NCI-H1930 (cell line): ENCODE measurements around the gene GABRA4.
A peak's percentile ranks its signal among the peaks of the same experiment; 100 is the strongest.

Experiments
- DNase-seq, 2 experiments: peaks; one replicate each; lab custom pipeline; 2025; lab: John Stamatoyannopoulos, UW

Gene GABRA4

GRCh38 chr4:46979283-46979682 is 14.1 kb downstream of the GABRA4 start:
- no peak for DNase-seq

GRCh38 chr4:46977245-46977644 is 16.1 kb downstream of the GABRA4 start:
- DNase-seq = no peak

DNA sequence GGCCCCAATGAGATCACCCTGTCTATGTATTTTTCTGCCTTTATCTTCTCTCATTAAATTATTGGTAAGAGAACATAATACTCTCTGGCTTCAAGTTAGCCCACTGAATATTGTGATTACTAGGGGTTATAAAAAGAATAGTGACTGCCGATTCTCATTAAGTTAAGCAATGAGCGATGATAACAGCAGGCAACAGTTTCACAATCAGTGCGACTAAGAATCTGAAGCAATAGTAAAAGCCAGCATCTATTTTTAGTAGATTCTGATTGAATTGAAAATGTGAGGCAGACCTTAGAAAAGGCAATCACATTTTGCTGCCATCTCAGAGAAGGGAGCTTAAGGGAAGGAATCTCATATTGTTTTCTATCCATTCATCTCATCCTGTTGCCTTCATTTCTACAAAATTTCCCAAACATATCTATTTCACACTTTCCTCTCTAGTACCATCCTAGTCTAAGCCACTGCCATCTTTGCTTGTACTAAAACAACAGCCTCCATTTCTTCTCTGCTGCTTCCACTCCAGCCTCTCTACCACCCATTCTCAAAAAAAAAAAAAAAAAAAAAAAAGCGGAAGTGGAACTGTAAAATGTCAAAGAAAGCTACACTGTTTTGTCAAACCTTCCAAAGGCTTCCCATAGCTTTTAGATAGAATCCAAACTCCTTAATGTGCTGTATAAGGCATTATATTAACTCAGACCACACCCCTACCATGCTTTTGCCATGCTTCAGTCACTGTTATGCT is 17.4 kb downstream of the GABRA4 start:
- no peak for DNase-seq

DNA sequence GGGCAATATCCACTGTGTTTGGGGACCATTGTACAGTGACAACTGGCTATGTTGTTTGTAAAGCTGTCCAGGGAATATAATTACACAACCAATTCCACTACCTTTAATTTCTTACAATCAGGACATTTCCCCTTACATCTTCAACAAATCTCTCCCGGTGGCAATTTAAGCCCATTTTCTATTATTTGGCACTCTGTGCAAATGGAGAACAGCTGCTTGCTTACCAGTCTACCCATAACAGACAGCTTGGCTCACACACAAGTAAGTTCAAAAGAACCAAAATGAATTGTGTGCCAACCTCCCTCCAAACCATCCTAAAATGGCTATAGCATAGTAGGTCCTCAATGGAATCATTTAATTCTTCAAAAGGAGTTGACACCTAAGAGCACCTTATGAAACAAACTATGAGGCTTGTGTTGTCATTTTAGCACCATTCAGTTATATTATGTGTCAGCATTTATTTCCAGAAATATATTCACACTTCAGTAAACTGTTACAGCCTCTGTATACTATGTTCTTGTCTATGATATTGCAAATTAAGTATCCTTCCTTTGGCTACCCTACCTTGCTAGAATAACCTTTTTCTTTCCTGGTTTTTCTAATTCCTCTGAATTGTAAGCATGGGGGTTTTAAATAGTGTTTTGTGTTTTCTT is 18.4 kb downstream of the GABRA4 start:
- DNase-seq = peak in 1 of 2 experiments; percentile 0

GRCh38 chr4:46968847-46969246 is 24.5 kb downstream of the GABRA4 start:
- no peak for DNase-seq

DNA sequence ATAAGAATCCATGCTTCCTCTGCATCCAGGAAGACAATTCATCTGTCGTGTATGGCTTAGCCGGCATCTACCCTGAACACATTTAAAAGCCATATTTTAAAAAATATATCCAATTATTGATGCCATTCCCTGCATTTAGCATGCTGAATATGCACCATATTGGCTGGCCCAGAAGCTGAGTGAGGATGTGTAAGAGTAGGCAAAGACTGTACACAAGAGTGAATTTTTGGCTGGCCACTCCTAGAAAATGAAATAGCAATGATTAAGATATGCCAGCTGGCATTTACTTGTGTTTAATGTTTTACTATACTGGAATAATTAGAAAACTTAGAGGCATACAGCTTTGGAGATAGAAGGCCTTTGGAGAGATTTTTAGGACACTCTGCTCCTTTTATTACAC is 25.8 kb downstream of the GABRA4 start:
- no peak for DNase-seq

DNA sequence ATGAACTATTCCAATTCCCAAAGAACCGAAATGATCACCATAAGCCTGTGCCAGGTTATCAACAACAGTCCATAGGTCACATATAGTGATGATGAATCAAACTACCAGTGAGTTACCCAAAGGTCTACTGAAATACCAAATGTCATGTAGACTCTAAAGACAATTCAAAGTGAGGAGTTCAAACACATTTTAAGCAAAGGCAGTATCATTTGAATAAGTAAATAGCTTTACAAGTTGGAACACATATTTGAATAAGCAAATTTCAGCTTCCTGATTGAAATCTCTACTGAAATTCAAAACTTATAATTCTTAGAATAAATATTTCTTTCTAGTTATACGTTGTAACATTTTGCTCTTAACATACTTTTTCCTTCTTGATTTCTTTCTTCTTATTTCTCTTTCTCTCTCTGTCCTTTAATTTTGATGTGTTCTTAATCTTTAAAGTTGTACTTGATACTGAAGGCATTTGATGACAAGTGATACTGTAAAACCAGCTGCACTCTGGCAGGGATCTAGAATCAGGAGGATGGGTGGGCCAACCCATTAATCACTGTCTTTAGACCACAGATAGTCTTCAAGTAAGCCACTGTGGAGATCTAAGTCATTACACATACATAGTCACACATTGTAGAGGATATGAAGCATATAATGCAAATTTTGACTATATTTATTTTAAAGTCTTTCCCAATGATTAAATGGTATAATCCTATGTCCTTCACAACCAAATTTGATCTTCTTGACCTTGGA is 34.5 kb downstream of the GABRA4 start:
- no peak for DNase-seq

DNA sequence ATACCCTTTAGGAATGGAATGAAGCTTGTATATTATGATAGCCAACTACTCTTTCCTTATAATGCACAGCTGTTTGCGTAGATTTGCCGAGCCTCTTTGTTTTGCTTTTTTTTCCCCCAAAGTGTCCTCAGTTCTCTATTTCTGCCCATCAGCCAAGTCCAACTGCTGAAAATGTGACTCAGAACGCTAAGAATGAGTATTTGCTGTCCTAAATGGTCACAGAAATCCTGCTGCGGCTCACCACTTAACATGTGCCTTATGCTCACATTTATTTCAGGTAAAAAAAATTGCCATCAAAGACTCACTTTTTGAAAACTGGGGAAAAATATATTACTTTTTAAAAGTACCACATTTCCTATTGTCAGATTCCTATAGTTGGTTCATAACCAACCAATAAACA is 36.9 kb downstream of the GABRA4 start:
- DNase-seq = no peak

DNA sequence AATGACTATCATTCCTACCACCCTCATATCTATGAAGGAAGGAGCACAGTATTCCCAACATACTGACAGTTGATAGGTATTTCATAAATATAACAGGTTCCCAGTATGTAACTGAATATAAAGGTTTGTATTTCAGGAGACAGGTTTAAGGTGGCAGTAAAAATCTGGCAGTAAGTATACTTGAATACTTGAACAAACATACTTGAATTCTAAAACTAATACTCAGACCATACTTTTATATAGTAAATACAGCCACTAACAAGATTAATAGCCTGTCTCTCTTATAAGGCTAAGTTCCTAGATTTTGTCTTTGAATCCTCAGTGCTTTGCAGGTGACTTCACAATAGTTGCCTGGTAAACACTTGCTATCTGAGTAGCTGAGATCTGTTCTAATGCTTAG is 37.8 kb downstream of the GABRA4 start:
- no peak for DNase-seq

DNA sequence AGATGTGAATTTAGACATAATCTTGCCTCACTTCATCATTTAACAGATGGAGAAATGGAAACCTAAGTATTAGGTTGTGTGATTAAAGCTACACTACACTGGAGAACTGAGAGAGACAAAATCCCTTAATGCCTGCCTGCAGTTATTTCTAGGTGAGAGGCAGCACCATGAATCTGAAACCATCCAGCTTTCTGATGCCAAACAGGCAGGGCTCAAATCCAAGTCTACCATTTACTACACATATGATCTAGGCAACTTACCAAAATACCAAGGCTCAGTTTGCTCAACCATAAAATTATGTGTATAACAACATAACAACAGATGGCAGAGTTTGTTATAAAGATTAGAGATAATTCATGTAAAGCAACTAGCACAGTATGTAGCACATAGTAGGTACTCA is 38.7 kb downstream of the GABRA4 start:
- DNase-seq = no peak

DNA sequence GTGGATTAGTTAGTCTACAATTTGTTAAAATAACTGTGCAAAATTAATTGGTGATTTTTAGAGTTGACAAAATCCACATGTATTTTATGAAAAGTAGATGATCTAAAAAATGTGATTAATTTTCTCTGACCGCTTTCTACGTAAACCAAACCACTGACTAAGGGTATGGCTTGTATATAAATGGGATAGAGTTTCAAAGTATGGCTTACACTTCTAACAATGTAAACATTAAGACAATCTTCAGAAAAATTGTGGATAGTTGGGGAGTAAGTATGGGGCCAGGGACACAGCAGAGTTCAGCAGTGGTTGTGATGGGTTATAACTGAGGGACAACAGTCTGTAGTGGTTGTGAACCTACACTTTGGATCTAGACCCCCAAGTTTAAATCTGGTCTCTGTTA is 39.8 kb downstream of the GABRA4 start:
- DNase-seq = no peak

DNA sequence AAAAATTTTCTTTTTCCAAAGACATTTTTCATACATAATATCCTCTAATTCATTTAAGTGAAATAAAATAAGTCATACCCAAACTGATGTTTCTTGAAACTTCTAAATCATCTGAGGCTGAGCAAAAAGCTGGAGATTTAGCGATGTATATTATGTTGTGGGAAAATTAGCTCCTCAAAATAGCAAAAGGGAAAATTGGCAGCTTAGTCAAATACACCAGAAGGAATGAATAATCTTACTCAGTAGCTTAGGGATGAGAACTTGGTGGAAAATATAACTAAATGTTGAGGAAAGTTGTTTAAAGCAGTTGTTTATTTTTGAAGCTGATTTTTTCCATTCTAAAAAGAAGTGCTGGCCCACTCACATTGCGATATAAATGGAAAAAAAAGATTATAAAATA is 40.9 kb downstream of the GABRA4 start:
- DNase-seq = no peak

- DNase-seq = no peak
These were observed 42.6 kb downstream of the GABRA4 start for GRCh38 chr4:46950826-46951225.

GRCh38 chr4:46949822-46950221 is 43.6 kb downstream of the GABRA4 start:
- DNase-seq = no peak

- DNase-seq = no peak
These were observed 45.8 kb downstream of the GABRA4 start for GRCh38 chr4:46947541-46947940.

GRCh38 chr4:46946919-46947536 is 46.4 kb downstream of the GABRA4 start:
- DNase-seq = no peak

GRCh38 chr4:46945062-46945461 is 48.3 kb downstream of the GABRA4 start:
- no peak for DNase-seq

- no peak for DNase-seq
These were observed 49.0 kb downstream of the GABRA4 start for GRCh38 chr4:46944345-46944744.

DNA sequence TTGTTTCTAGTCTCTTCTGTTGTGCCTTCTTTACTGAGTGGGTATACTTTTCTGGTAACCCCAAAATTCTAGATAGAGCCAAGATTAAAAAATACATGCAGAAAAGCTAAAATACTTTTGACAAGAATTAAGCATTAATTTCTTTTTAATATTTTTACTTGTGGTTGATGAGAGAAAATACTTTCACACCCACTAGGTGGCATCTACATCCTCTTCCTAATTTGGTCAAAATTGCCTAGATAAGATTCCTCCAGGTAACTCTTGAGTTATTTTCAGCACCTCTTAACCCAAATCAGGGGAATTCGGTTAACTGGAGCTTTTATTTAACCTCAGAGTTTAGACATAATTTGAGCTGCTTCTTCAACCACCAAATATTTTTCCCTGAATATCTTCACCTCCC is 55.9 kb downstream of the GABRA4 start:
- no peak for DNase-seq

GRCh38 chr4:46934726-46935125 is 58.7 kb downstream of the GABRA4 start:
- no peak for DNase-seq

DNA sequence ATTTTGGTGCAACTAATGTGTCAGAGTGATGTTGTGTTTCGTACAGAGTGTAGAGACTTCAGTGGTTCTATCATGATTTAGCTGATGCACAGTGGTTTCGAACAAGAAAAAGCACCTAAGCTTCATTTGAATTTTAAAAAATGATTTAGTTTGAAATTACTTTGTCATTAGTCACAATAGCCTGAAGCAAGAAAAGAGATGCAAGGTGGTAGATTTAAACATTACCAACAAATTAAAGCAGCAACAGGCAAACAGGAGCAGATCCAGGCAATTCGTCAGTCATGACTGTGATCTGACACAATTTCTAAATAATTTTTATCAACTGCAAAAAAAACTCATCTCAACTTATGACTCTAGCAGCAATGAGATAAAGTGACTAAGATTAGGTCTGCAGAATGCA is 59.7 kb downstream of the GABRA4 start:
- DNase-seq = no peak

DNA sequence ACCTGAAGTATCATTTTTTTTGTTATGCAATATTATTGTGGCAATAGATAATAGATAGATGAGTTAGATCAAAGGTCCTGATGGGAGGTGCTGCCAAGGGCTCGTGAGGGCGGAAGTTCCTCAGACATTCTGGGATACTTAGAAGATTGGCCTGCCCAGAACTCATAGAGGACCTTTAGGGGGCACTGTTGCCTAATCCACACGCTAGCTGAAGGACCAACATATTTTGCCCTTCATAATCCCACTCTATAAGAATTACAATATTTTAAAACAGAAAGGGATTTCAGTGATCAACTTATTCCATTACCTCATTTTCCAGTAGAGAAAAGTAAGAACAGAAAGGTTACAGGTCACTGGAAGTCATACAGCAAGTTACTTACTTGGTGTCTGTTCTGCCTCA is 61.4 kb downstream of the GABRA4 start:
- no peak for DNase-seq

DNA sequence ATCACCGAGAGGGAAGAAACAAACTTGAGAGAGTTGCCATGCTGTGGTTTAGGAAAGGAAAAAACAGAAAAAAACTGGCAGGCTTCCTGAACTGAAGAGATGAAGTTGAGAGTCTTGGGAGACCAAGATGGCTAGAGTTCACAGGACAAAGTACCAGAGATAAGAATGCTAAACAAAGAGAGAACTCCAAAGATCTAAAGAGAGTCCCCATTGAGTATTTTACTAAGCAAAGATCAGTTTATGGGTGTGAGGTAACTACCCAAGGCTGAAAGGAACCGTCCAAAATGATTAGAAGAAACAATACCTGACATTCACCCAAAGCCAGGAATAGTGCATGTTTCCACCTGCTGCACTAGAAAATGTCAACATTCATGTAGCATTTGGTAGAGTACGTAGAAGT is 62.5 kb downstream of the GABRA4 start:
- DNase-seq = no peak
